ENCODE measurements around the gene ZNF486.
"Not testable (repeated sequence)": the region's sequence is repeated elsewhere in the genome, so short reads cannot be mapped to it uniquely, and the experiment has no call there.

ZNF486 gene

GRCh38 chr19:20235156-20235555, 68.1 kb downstream of the ZNF486 start:
- no peak for DNase-seq

GRCh38 chr19:20237773-20238623, 71.0 kb downstream of the ZNF486 start:
- peak; percentile 80 to 81 for DNase-seq

GRCh38 chr19:20243629-20244028, 76.6 kb downstream of the ZNF486 start:
- DNase-seq: no peak

GRCh38 chr19:20244356-20244755, 77.3 kb downstream of the ZNF486 start:
- DNase-seq: no peak

- DNase-seq: no peak
Observed at GRCh38 chr19:20245309-20245708, 78.3 kb downstream of the ZNF486 start.

- DNase-seq: peak in 1 of 2 donors; percentile 19
Observed at GRCh38 chr19:20247016-20247683, 80.1 kb downstream of the ZNF486 start.

- not testable (repeated sequence) for DNase-seq
Observed at GRCh38 chr19:20248258-20248657, 81.2 kb downstream of the ZNF486 start.
